ENCODE results near the gene SLC22A4.

GRCh38 chr5:132274050-132274792 is 20.0 kb upstream of the SLC22A4 start:
- TF ChIP-seq MAX (IDR thresholded peaks at IDR 0.05; ENCODE audit: low read depth, low read length) = no peak
- TF ChIP-seq POLR2A (IDR thresholded peaks at IDR 0.05; ENCODE audit: extremely low read depth, insufficient read length) = no peak

All from NB4 (cell line).